Vagina (tissue), 2 donors: ENCODE measurements around the gene RAD23B.

Experiments used
- POLR2A ChIP-seq, 2 donors: fragments of 450-650 bp; IDR thresholded peaks; one replicate each; pipeline ENCODE4 v1.6.1; 2017; ENCODE audit warnings: antibody characterized with exemption in 2 of 2, mild to moderate bottlenecking in 2 of 2, moderate library complexity in 2 of 2
- POLR2AphosphoS5 ChIP-seq, 2 donors: sonication (generic); formaldehyde crosslinking; IDR thresholded peaks; one replicate each; pipeline ENCODE4 v1.9.0; 2017; ENCODE audit warnings: antibody characterized with exemption in 2 of 2, mild to moderate bottlenecking in 2 of 2, low read depth in 1 of 2; ENCODE audit not compliant: insufficient read depth in 1 of 2
- TF ChIP-seq, protein P1 (sequence below), 3 experiments: fragments of 450-650 bp in 2 of 3; fragments of 200-600 bp in 1 of 3; sonication (generic) in 1 of 3; IDR thresholded peaks; one replicate each; pipeline ENCODE4 v1.5.1; 2017 to 2019; ENCODE audit warnings: antibody characterized with exemption in 3 of 3, mild to moderate bottlenecking in 2 of 3, moderate library complexity in 2 of 3

- TF ChIP-seq, protein P1, sequence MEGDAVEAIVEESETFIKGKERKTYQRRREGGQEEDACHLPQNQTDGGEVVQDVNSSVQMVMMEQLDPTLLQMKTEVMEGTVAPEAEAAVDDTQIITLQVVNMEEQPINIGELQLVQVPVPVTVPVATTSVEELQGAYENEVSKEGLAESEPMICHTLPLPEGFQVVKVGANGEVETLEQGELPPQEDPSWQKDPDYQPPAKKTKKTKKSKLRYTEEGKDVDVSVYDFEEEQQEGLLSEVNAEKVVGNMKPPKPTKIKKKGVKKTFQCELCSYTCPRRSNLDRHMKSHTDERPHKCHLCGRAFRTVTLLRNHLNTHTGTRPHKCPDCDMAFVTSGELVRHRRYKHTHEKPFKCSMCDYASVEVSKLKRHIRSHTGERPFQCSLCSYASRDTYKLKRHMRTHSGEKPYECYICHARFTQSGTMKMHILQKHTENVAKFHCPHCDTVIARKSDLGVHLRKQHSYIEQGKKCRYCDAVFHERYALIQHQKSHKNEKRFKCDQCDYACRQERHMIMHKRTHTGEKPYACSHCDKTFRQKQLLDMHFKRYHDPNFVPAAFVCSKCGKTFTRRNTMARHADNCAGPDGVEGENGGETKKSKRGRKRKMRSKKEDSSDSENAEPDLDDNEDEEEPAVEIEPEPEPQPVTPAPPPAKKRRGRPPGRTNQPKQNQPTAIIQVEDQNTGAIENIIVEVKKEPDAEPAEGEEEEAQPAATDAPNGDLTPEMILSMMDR (IDR thresholded peaks at IDR 0.05) = no peak
- TF ChIP-seq POLR2A (IDR thresholded peaks at IDR 0.05) = no peak
- no peak for TF ChIP-seq POLR2AphosphoS5 (IDR thresholded peaks at IDR 0.05; ENCODE audit: insufficient read depth in 1 of 2, low read depth in 1 of 2)
Measured at GRCh38 chr9:107270580-107270979, 12.5 kb upstream of the RAD23B start.
